ENCODE results near the gene XPC.

GRCh38 chr3:14141144-14141543 is 37.3 kb downstream of the XPC start:
- no peak for TF ChIP-seq GATA2 (IDR thresholded peaks at IDR 0.05; ENCODE audit: insufficient read depth, insufficient read length, low read depth, low read length)
- no peak for TF ChIP-seq CTCF (IDR thresholded peaks at IDR 0.05; ENCODE audit: extremely low read depth in 1 of 2, insufficient read depth in 1 of 2, low read depth in 1 of 2, low read length in 2 of 2)
- no peak for TF ChIP-seq JUN (IDR thresholded peaks at IDR 0.05; ENCODE audit: borderline replicate concordance, insufficient read depth, insufficient read length, low read depth)
- TF ChIP-seq EZH2 (IDR thresholded peaks at IDR 0.05; ENCODE audit: borderline replicate concordance, low read depth, low read length, severe bottlenecking) = no peak

Measured in endothelial cell of umbilical vein (primary cell).